Prostate gland (tissue), 2 donors: Measurements from ENCODE around the gene DLG2. TPM values are rescaled to one million over a fixed set of nuclear protein-coding genes. Genes with fewer than 3 reads are reported as not detected.

Source experiments
- DNase-seq: peaks from one replicate; pipeline ENCODE4 v3.0.0-alpha.2; 2019; ENCODE audit warnings: low spot score
- H3K27ac ChIP-seq, 2 donors: fragments of 200-600 bp; sonication (generic); 2 replicates each; pipeline ENCODE4 v1.5.1; 2017 to 2019
- H3K27me3 ChIP-seq: fragments of 200-600 bp; sonication (generic); replicated peaks from 2 replicates; pipeline ENCODE4 v1.5.1; 2019; ENCODE audit not compliant: insufficient read depth
- H3K36me3 ChIP-seq, 2 donors: fragments of 200-600 bp; sonication (generic); 1 replicate in 1 of 2; 2 replicates in 1 of 2; pipeline versions ENCODE4 v1.5.1 to v1.8.1; 2017 to 2019
- H3K4me1 ChIP-seq: fragments of 200-600 bp; sonication (generic); replicated peaks from 2 replicates; pipeline ENCODE4 v1.5.1; 2019
- H3K4me3 ChIP-seq, 2 donors: fragments of 200-600 bp; sonication (generic); 2 replicates each; pipeline ENCODE4 v1.5.1; 2017 to 2019
- H3K9me3 ChIP-seq: fragments of 200-600 bp; sonication (generic); 2 replicates; pipeline ENCODE4 v1.5.1; 2017
- POLR2A ChIP-seq: fragments of 450-650 bp; IDR thresholded peaks from one replicate; pipeline ENCODE4 v1.6.1; 2016; ENCODE audit warnings: antibody characterized with exemption, mild to moderate bottlenecking
- POLR2AphosphoS5 ChIP-seq: sonication (generic); formaldehyde crosslinking; IDR thresholded peaks from one replicate; pipeline ENCODE4 v1.6.1; 2017; ENCODE audit warnings: antibody characterized with exemption
- WGBS: methylation state at CpG from one replicate; pipeline ENCODE4 v1.1.5; 2018; 5-methylcytosine and 5-hydroxymethylcytosine counted together
- intact Hi-C: fragments of 100-400 bp; cut with DNase I; formaldehyde crosslinking; loops from one replicate; pipeline ENCODE4 v1.14.2; 2022
- total RNA-seq, 2 donors: library from RNA; depleted of rRNA; stranded (reverse); fragments of >200 nt; gene quantifications; one replicate each; pipeline ENCODE4 v1.1.0, GENCODE V29; 2016
- TF ChIP-seq, protein P1 (sequence below), 4 experiments: fragments of 200-600 bp in 2 of 4; fragments of 450-650 bp in 2 of 4; sonication (generic) in 2 of 4; IDR thresholded peaks; 1 replicate in 3 of 4; 2 replicates in 1 of 4; pipeline ENCODE4 v1.5.1; 2016 to 2019; ENCODE audit warnings: antibody characterized with exemption in 4 of 4, mild to moderate bottlenecking in 2 of 4, moderate library complexity in 2 of 4

The DLG2 gene
- total RNA-seq, 2 donors from 2014 or later = 9.8 to 16.2 TPM

DNA sequence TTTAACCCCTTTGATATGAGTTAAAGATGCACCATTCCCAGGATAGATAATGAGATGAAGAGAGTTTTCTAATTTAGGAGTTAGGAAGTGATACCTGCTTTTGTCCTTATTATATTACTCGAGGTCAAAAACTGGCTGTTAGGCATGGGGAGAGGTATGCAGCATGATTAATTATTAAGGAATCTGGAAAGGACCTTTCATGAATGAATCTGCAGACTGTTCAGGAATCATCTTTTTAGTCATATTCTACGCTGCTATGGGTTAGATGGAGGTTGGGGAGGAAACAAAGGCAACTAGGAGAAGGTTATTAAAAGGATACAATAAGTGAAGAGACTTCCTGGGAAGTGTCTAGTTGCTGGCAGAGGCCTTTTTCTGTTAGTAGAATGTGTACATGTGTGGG, 1848.5 kb downstream of the DLG2 start:
- TF ChIP-seq POLR2A (no peak), POLR2AphosphoS5 (no peak)
- TF ChIP-seq, protein P1, sequence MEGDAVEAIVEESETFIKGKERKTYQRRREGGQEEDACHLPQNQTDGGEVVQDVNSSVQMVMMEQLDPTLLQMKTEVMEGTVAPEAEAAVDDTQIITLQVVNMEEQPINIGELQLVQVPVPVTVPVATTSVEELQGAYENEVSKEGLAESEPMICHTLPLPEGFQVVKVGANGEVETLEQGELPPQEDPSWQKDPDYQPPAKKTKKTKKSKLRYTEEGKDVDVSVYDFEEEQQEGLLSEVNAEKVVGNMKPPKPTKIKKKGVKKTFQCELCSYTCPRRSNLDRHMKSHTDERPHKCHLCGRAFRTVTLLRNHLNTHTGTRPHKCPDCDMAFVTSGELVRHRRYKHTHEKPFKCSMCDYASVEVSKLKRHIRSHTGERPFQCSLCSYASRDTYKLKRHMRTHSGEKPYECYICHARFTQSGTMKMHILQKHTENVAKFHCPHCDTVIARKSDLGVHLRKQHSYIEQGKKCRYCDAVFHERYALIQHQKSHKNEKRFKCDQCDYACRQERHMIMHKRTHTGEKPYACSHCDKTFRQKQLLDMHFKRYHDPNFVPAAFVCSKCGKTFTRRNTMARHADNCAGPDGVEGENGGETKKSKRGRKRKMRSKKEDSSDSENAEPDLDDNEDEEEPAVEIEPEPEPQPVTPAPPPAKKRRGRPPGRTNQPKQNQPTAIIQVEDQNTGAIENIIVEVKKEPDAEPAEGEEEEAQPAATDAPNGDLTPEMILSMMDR (IDR thresholded peaks at IDR 0.05) = no peak
- H3K9me3 ChIP-seq = no peaks in the 10 kb centered on the region
- intact Hi-C loops = no loop called here
- DNase-seq = no peak
- H3K36me3 ChIP-seq = no peaks in the 10 kb centered on the region
- WGBS = 43% methylated on average over 2 of the region's 2 CpGs
- no peaks in the 10 kb centered on the region for H3K4me1 ChIP-seq
- H3K27me3 ChIP-seq = no peaks in the 10 kb centered on the region
- H3K4me3 ChIP-seq = no peak overlapping the region
- no peak overlapping the region for H3K27ac ChIP-seq

DNA sequence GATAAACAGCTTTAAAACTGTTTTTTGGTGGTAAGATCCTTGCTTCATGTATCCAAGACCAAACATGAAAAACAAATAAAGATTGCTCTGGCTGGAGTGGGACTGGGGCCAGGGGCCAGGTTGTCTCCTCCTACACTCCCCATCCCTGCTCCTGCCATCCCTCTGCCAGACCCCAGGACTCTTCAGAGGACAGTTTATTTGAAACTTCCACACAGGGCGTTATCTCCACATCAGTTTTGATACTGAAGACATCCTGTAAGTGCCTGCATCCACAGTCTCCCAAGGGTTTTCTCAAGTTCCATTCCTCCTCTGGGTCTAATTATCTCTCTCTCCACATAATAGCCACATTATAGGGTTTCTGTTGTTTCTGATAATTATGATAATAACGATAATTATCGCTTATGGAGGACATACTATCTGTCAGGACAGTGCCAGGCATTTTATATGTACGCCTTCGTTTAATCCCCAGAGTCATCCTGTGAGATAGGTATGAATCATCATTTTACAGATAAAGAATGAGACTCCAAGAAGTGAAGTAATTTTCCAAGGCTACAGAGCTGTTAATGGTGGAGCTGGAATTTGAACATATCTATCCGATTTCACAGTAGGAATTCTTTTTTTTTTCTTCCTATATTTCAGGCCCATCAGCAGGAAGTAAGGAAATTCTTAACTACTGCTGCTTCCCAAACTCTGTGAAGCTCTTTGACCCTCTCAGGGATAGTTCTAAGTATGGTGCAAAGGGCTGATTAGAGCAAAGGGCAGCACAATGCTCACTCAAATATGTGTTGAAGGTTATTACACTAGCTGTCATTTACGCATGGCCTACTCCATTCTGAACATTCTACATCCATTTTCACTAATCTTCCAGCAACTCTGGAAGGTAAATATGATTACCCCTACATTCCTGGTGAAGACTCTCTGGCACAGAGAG, 1852.9 kb downstream of the DLG2 start:
- intact Hi-C loops = no loop called here

DNA sequence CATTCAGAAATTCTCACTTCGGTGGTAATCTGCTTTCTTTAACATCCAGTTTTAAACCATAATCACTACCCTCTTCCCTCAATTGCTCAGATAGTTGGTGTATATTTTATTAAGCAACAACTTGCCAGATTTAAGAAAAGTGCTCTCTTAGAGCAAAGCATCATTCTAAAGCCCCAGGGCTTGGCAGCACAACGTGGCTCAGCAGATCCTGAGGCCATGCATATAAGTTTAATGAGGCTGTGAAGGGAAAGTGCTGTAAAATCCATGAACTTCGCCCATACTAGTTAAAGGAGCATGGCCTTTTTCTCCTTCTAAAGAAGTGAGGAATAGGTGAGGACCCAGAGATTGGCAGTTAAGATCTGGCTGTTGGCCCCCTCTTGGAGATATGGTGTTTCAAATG, 1858.7 kb downstream of the DLG2 start:
- no peak for TF ChIP-seq POLR2A
- TF ChIP-seq, protein P1 (IDR thresholded peaks at IDR 0.05) = no peak
- no peak for TF ChIP-seq POLR2AphosphoS5
- intact Hi-C loops = no loop called here
- Histone ChIP-seq H3K4me1 (no peaks in the 10 kb centered on the region), H3K27ac (no peak overlapping the region), H3K27me3 (no peaks in the 10 kb centered on the region), H3K36me3 (no peaks in the 10 kb centered on the region), H3K9me3 (no peaks in the 10 kb centered on the region), H3K4me3 (no peak overlapping the region)
- no peak for DNase-seq
- WGBS = 52% methylated on average over 3 of the region's 3 CpGs

More for the DNA sequence above, 1852.9 kb downstream of the DLG2 start:
- Histone ChIP-seq H3K9me3 (no peaks in the 10 kb centered on the region), H3K4me3 (no peak overlapping the region), H3K36me3 (no peaks in the 10 kb centered on the region), H3K4me1 (no peaks in the 10 kb centered on the region), H3K27ac (no peak overlapping the region), H3K27me3 (no peaks in the 10 kb centered on the region)
- TF ChIP-seq, protein P1 (IDR thresholded peaks at IDR 0.05) = no peak
- TF ChIP-seq POLR2A (no peak), POLR2AphosphoS5 (no peak)
- DNase-seq = no peak
- 57% methylated on average over 7 of the region's 7 CpGs for WGBS

DNA sequence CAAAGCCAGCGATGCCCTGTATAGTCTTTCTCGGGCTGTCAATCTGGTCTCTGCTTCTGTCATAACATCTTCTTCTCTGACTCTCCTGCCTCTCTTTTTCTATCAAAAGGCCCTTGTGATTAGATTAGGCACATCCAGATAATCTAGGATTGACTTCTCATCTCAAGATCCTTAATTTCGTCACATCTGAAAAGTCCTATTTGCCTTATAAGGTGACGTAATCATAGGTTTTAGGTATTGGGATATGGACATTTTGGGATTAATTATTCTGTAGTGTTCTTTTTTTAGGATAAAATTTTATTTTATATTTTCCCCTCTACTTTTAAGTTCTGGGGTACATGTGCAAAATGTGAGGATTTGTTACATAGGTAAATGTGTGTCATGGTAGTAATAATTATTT, 1860.2 kb downstream of the DLG2 start:
- Histone ChIP-seq H3K9me3 (no peaks in the 10 kb centered on the region), H3K27ac (no peak overlapping the region), H3K27me3 (no peaks in the 10 kb centered on the region), H3K36me3 (no peaks in the 10 kb centered on the region), H3K4me1 (no peaks in the 10 kb centered on the region), H3K4me3 (no peak overlapping the region)
- TF ChIP-seq POLR2AphosphoS5 (no peak), POLR2A (no peak)
- TF ChIP-seq, protein P1 (IDR thresholded peaks at IDR 0.05) = no peak
- whole genome bisulfite sequencing = 94% methylated on average over 4 of the region's 4 CpGs
- intact Hi-C loops = no loop called here
- no peak for DNase-seq

DNA sequence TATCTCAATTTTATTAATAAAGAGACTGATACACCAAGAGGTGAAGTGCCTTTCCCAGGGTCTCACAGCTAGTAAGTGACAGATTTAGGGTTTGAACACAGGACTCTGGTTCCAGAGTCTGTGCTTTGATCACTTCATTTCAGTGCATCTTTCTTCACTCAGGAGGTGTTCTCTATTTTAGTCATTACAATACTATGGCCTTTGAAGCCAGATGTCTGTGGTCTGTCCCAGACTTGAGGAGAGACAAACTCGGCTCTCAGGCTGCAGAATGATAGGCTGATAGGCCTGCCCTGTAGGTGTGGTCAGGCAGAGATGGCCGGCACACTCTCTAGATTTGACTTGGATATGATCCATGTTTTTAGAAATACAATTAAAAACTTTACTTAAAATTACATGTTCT, 1862.5 kb downstream of the DLG2 start:
- intact Hi-C loops = no loop called here
- no peaks in the 10 kb centered on the region for H3K4me1 ChIP-seq
- DNase-seq = no peak
- 55% methylated on average over 2 of the region's 2 CpGs for WGBS
- TF ChIP-seq POLR2AphosphoS5 (no peak), POLR2A (no peak)
- no peak overlapping the region for H3K27ac ChIP-seq
- no peaks in the 10 kb centered on the region for H3K36me3 ChIP-seq
- H3K4me3 ChIP-seq = no peak overlapping the region
- H3K27me3 ChIP-seq = no peaks in the 10 kb centered on the region
- H3K9me3 ChIP-seq = no peaks in the 10 kb centered on the region
